Uterine smooth muscle cell (primary cell): ENCODE data around the gene ASAH2B. TPM values are rescaled to one million over a fixed set of nuclear protein-coding genes. Genes with fewer than 3 reads are reported as not detected.

Experiments
- total RNA-seq: library from RNA; depleted of rRNA; stranded (reverse); fragments of >200 nt; gene quantifications from 2 replicates; pipeline ENCODE4 v1.2.3, GENCODE V29; 2014

The ASAH2B gene
- 4.5 and 6.2 TPM in 2 replicates for total RNA-seq

DNA sequence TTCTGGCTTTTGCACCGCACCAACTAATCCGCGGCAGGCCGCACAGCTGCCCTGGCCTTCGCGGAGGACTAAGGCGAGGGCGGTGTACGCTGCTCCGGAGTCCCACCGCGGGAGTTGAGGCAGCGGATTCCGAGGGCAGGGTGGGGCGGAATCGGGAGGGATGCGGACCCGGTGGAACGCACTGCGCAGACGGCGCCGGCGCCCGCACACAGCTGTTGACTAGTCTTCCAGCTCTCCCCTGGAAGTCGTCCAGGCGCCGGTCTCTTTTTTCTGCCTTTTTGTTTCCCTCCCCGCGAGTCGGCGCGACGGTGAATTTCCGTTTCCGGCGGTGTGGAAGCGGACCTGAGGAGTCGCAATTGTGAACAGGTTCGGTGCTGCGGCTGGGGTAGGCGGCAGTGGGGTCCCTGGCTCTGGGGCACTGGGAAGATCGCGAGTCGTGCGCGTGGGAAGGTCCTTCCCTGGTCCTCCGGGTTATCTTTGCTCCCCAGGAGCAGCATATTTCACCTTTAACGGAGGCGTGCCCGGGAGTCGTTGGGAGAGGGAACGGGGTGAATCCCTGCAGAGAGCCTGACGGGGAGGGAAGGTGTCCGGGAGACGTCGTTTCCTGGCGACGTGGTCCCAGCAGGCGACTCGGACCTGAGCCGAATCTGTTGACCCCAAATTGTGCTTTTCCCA is at the start of gene ASAH2B:
TSS of gene ASAH2B (plus strand) at position 319 of the 675 bp plus-strand sequence. CDS start 5,195 bp downstream, outside the sequence.

Other genes starting within 250 kb of the ASAH2B start
- 34.7 and 45.4 TPM in 2 replicates for gene SGMS1, start 116.0 kb upstream of the ASAH2B start, total RNA-seq
- gene A1CF, start 145.7 kb downstream of the ASAH2B start, total RNA-seq = not detected in 2 replicates